GM23338 (cell line): ENCODE data around the gene EZR. TPM values are rescaled to one million over a fixed set of nuclear protein-coding genes. Genes with fewer than 3 reads are reported as not detected.

Experiments used
- ATAC-seq: fragments of 200-7000 bp; cut with Tn5 transposase; 3 replicates; pipeline ENCODE4 v1.9.1; 2020
- DNase-seq: peaks from one replicate; pipeline ENCODE4 v3.0.0-alpha.2; 2015; ENCODE audit warnings: low spot score
- H2AFZ ChIP-seq: fragments of 200-600 bp; sonication (generic); 2 replicates; pipeline ENCODE4 v1.8.0; 2016; ENCODE audit warnings: antibody characterized with exemption, mild to moderate bottlenecking, moderate library complexity
- H3F3A ChIP-seq: fragments of 200-600 bp; sonication (generic); replicated peaks from 2 replicates; pipeline ENCODE4 v1.8.0; 2017; ENCODE audit warnings: antibody characterized with exemption, mixed run types, low read depth
- H3K27ac ChIP-seq: fragments of 200-600 bp; sonication (generic); 2 replicates; pipeline ENCODE4 v1.6.1; 2016; ENCODE audit warnings: low read depth
- H3K27me3 ChIP-seq: fragments of 200-600 bp; sonication (generic); 2 replicates; pipeline ENCODE4 v1.8.0; 2016; ENCODE audit warnings: mild to moderate bottlenecking, mixed run types, moderate library complexity; ENCODE audit not compliant: insufficient read depth
- H3K36me3 ChIP-seq: fragments of 200-600 bp; sonication (generic); 2 replicates; pipeline ENCODE4 v1.8.0; 2016; ENCODE audit warnings: mild to moderate bottlenecking; ENCODE audit not compliant: insufficient read depth
- H3K4me1 ChIP-seq: fragments of 200-600 bp; sonication (generic); 2 replicates; pipeline ENCODE4 v1.8.0; 2016; ENCODE audit warnings: mild to moderate bottlenecking, moderate library complexity; ENCODE audit not compliant: insufficient read depth
- H3K4me2 ChIP-seq: fragments of 200-600 bp; sonication (generic); 2 replicates; pipeline ENCODE4 v1.7.1; 2017; ENCODE audit warnings: mixed run types
- H3K4me3 ChIP-seq: fragments of 200-600 bp; sonication (generic); 2 replicates; pipeline ENCODE4 v1.6.1; 2016; ENCODE audit warnings: mixed run types
- H3K79me2 ChIP-seq: fragments of 200-600 bp; sonication (generic); replicated peaks from 2 replicates; pipeline ENCODE4 v1.8.0; 2017; ENCODE audit warnings: mild to moderate bottlenecking; ENCODE audit not compliant: insufficient read depth
- H3K9me2 ChIP-seq: fragments of 200-600 bp; sonication (generic); 2 replicates; pipeline ENCODE4 v1.8.0; 2017; ENCODE audit not compliant: insufficient read depth
- H4K20me1 ChIP-seq: fragments of 200-600 bp; sonication (generic); replicated peaks from 2 replicates; pipeline ENCODE4 v1.8.0; 2017; ENCODE audit warnings: mild to moderate bottlenecking; ENCODE audit not compliant: insufficient read depth
- H3K27ac Mint-ChIP-seq: 2 replicates; pipeline ENCODE4 v1.8.0; 2020; ENCODE audit warnings: inconsistent platforms, mild to moderate bottlenecking, moderate library complexity, mixed read lengths
- H3K27me3 Mint-ChIP-seq: 3 replicates; pipeline ENCODE4 v1.8.0; 2022; ENCODE audit warnings: low read depth, mild to moderate bottlenecking, moderate library complexity, mixed read lengths, inconsistent platforms; ENCODE audit not compliant: insufficient read depth, poor library complexity
- H3K36me3 Mint-ChIP-seq: 3 replicates; pipeline ENCODE4 v1.8.0; 2021; ENCODE audit warnings: low read depth, mild to moderate bottlenecking, inconsistent platforms, moderate library complexity, mixed read lengths
- H3K4me1 Mint-ChIP-seq: 3 replicates; pipeline ENCODE4 v1.8.0; 2020; ENCODE audit warnings: mild to moderate bottlenecking, inconsistent platforms, mixed read lengths
- H3K4me3 Mint-ChIP-seq: 3 replicates; pipeline ENCODE4 v1.8.0; 2021; ENCODE audit warnings: moderate library complexity, mild to moderate bottlenecking, inconsistent platforms, mixed read lengths
- H3K9me3 Mint-ChIP-seq: 3 replicates; pipeline ENCODE4 v1.8.0; 2020; ENCODE audit warnings: moderate library complexity, mild to moderate bottlenecking, inconsistent platforms, mixed read lengths
- CREB1 ChIP-seq: fragments of 250-450 bp; sonication (Bioruptor Pico); IDR thresholded peaks from 2 replicates; pipeline ENCODE4 v1.5.0; 2020; ENCODE audit warnings: low read depth, mild to moderate bottlenecking, moderate library complexity
- EZH2 ChIP-seq: fragments of 200-600 bp; sonication (generic); IDR thresholded peaks from one replicate; pipeline ENCODE4 v1.8.0; 2017; ENCODE audit warnings: antibody characterized with exemption, mild to moderate bottlenecking, low read depth; ENCODE audit not compliant: unreplicated experiment
- EZH2phosphoT487 ChIP-seq: fragments of 200-600 bp; sonication (generic); IDR thresholded peaks from one replicate; pipeline ENCODE4 v1.8.1; 2018; ENCODE audit warnings: antibody characterized with exemption; ENCODE audit not compliant: unreplicated experiment
- JUNB ChIP-seq: IDR thresholded peaks from one replicate; pipeline ENCODE4 v1.6.1; 2016; ENCODE audit warnings: antibody characterized with exemption; ENCODE audit not compliant: unreplicated experiment
- NANOG ChIP-seq: IDR thresholded peaks from 2 replicates; pipeline ENCODE4 v1.6.1; 2016; ENCODE audit warnings: antibody characterized with exemption, borderline replicate concordance
- POLR2AphosphoS5 ChIP-seq: IDR thresholded peaks from 2 replicates; pipeline ENCODE4 v1.6.1; 2016; ENCODE audit warnings: antibody characterized with exemption, low read depth
- STAT1 ChIP-seq: IDR thresholded peaks from one replicate; pipeline ENCODE4 v1.6.1; 2016; ENCODE audit warnings: antibody characterized with exemption; ENCODE audit not compliant: unreplicated experiment
- ZNF114 ChIP-seq: fragments of 250-450 bp; sonication (Bioruptor Pico); IDR thresholded peaks from 2 replicates; pipeline ENCODE4 v1.5.0; 2020; ENCODE audit warnings: mild to moderate bottlenecking, moderate library complexity
- ZNF331 ChIP-seq: fragments of 250-450 bp; sonication (Bioruptor Pico); IDR thresholded peaks from 2 replicates; pipeline ENCODE4 v1.5.0; 2020; ENCODE audit warnings: low read depth, mild to moderate bottlenecking, moderate library complexity
- polyA plus RNA-seq: library from polyadenylated mRNA; unstranded; fragments of >200 nt; fragmentation: Nextera tagmentation; extraction: Ambion mirVana; gene quantifications from 2 replicates; pipeline ENCODE4 v1.2.1, GENCODE V29; 2016
- total RNA-seq: library from RNA; depleted of rRNA; stranded (reverse); fragments of >200 nt; shearing (Covaris generic); gene quantifications from 2 replicates; pipeline ENCODE4 v1.2.3, GENCODE V29; 2014
- TF ChIP-seq, protein P1 (sequence below): IDR thresholded peaks from one replicate; pipeline ENCODE4 v1.6.1; 2018; ENCODE audit warnings: antibody characterized with exemption; ENCODE audit not compliant: unreplicated experiment
- TF ChIP-seq, protein P2 (sequence below), 2 experiments: fragments of 200-600 bp in 1 of 2; sonication (generic) in 1 of 2; conservative IDR thresholded peaks; 2 replicates each; pipeline versions ENCODE4 v1.5.1 to v1.6.1; 2016 to 2017; ENCODE audit warnings: antibody characterized with exemption in 2 of 2, low read depth in 2 of 2, mild to moderate bottlenecking in 2 of 2, moderate library complexity in 1 of 2
- TF ChIP-seq, protein P3 (sequence below): IDR thresholded peaks from 2 replicates; pipeline ENCODE4 v1.6.1; 2016; ENCODE audit warnings: antibody characterized with exemption
- TF ChIP-seq, protein P4 (sequence below): fragments of 250-450 bp; sonication (Bioruptor Pico); IDR thresholded peaks from 2 replicates; pipeline ENCODE4 v1.5.0; 2020; ENCODE audit warnings: mild to moderate bottlenecking, moderate library complexity

EZR gene
- total and polyA plus RNA-seq, 2 experiments from 2014 or later: 199 to 208 TPM

DNA sequence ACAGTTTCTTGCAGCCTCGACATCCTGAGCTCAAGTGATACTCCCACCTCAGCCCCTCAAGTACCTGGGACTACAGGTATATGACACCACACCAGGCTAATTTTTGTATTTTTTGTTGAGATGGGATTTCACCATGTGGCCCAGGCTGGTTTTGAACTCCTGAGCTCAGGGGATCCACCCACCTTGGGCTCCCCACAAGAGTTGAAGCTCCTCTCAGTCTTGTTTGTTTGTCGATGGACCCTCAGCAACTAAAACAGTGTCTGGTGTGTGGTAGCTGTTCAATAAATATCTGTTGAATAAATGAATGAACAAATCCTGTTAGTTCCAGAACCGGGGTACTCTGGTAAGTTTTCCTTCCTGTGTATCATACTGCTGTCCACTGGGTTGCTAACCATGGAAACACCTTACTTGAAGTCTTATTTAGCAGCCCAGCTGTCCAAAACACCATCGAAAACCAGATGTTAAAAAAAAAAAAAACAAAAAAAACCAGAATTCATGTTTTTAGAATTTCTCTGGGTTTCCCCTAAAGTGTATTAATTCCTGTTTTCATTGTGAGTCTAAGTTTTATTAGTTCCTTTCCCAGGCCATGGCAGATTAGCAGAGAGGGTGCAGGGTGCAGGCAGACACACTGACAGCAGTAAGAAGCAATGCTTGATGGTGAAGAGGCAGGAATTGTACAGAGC lies 7.8 kb upstream of the EZR start:
- H3K9me2 ChIP-seq: no peaks in the 10 kb centered on the region
- Mint-ChIP-seq H3K27ac (no peak overlapping the region), H3K9me3 (no peaks in the 10 kb centered on the region)

More for the DNA sequence above, 7.8 kb upstream of the EZR start:
- H3K4me1 ChIP-seq: peaks cover 13% of the 10 kb centered on the region; the same call in 1 of the 2 replicates
- H3K27ac ChIP-seq: no peak overlapping the region
- H3K36me3 ChIP-seq: no peaks in the 10 kb centered on the region
- H3K4me3 Mint-ChIP-seq: no peak overlapping the region
- ATAC-seq (no peak), DNase-seq (no peak)
- no peaks in the 10 kb centered on the region for H3F3A ChIP-seq
- peaks cover 14% of the 10 kb centered on the region for H3K4me1 Mint-ChIP-seq
- H3K79me2 ChIP-seq: no peaks in the 10 kb centered on the region
- H3K27me3 ChIP-seq: no peaks in the 10 kb centered on the region
- no peak overlapping the region for H2AFZ ChIP-seq
- H3K4me2 ChIP-seq: no peak overlapping the region
- no peaks in the 10 kb centered on the region for H4K20me1 ChIP-seq
- peaks cover 6% of the 10 kb centered on the region for H3K27me3 Mint-ChIP-seq
- H3K36me3 Mint-ChIP-seq: no peaks in the 10 kb centered on the region
- TF ChIP-seq ZNF331 (CRISPR knock-in tag) (no peak), JUNB (no peak), EZH2 (no peak), CREB1 (CRISPR knock-in tag) (no peak), ZNF114 (CRISPR knock-in tag) (no peak), POLR2AphosphoS5 (no peak), STAT1 (no peak), EZH2phosphoT487 (no peak), NANOG (no peak)
- TF ChIP-seq, protein P1, sequence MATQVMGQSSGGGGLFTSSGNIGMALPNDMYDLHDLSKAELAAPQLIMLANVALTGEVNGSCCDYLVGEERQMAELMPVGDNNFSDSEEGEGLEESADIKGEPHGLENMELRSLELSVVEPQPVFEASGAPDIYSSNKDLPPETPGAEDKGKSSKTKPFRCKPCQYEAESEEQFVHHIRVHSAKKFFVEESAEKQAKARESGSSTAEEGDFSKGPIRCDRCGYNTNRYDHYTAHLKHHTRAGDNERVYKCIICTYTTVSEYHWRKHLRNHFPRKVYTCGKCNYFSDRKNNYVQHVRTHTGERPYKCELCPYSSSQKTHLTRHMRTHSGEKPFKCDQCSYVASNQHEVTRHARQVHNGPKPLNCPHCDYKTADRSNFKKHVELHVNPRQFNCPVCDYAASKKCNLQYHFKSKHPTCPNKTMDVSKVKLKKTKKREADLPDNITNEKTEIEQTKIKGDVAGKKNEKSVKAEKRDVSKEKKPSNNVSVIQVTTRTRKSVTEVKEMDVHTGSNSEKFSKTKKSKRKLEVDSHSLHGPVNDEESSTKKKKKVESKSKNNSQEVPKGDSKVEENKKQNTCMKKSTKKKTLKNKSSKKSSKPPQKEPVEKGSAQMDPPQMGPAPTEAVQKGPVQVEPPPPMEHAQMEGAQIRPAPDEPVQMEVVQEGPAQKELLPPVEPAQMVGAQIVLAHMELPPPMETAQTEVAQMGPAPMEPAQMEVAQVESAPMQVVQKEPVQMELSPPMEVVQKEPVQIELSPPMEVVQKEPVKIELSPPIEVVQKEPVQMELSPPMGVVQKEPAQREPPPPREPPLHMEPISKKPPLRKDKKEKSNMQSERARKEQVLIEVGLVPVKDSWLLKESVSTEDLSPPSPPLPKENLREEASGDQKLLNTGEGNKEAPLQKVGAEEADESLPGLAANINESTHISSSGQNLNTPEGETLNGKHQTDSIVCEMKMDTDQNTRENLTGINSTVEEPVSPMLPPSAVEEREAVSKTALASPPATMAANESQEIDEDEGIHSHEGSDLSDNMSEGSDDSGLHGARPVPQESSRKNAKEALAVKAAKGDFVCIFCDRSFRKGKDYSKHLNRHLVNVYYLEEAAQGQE: no peak
- TF ChIP-seq, protein P2, sequence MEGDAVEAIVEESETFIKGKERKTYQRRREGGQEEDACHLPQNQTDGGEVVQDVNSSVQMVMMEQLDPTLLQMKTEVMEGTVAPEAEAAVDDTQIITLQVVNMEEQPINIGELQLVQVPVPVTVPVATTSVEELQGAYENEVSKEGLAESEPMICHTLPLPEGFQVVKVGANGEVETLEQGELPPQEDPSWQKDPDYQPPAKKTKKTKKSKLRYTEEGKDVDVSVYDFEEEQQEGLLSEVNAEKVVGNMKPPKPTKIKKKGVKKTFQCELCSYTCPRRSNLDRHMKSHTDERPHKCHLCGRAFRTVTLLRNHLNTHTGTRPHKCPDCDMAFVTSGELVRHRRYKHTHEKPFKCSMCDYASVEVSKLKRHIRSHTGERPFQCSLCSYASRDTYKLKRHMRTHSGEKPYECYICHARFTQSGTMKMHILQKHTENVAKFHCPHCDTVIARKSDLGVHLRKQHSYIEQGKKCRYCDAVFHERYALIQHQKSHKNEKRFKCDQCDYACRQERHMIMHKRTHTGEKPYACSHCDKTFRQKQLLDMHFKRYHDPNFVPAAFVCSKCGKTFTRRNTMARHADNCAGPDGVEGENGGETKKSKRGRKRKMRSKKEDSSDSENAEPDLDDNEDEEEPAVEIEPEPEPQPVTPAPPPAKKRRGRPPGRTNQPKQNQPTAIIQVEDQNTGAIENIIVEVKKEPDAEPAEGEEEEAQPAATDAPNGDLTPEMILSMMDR (conservative IDR thresholded peaks at IDR 0.05; ENCODE audit: low read depth in 2 of 2): no peak
- TF ChIP-seq, protein P3, sequence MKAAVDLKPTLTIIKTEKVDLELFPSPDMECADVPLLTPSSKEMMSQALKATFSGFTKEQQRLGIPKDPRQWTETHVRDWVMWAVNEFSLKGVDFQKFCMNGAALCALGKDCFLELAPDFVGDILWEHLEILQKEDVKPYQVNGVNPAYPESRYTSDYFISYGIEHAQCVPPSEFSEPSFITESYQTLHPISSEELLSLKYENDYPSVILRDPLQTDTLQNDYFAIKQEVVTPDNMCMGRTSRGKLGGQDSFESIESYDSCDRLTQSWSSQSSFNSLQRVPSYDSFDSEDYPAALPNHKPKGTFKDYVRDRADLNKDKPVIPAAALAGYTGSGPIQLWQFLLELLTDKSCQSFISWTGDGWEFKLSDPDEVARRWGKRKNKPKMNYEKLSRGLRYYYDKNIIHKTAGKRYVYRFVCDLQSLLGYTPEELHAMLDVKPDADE: no peak
- TF ChIP-seq, protein P4, sequence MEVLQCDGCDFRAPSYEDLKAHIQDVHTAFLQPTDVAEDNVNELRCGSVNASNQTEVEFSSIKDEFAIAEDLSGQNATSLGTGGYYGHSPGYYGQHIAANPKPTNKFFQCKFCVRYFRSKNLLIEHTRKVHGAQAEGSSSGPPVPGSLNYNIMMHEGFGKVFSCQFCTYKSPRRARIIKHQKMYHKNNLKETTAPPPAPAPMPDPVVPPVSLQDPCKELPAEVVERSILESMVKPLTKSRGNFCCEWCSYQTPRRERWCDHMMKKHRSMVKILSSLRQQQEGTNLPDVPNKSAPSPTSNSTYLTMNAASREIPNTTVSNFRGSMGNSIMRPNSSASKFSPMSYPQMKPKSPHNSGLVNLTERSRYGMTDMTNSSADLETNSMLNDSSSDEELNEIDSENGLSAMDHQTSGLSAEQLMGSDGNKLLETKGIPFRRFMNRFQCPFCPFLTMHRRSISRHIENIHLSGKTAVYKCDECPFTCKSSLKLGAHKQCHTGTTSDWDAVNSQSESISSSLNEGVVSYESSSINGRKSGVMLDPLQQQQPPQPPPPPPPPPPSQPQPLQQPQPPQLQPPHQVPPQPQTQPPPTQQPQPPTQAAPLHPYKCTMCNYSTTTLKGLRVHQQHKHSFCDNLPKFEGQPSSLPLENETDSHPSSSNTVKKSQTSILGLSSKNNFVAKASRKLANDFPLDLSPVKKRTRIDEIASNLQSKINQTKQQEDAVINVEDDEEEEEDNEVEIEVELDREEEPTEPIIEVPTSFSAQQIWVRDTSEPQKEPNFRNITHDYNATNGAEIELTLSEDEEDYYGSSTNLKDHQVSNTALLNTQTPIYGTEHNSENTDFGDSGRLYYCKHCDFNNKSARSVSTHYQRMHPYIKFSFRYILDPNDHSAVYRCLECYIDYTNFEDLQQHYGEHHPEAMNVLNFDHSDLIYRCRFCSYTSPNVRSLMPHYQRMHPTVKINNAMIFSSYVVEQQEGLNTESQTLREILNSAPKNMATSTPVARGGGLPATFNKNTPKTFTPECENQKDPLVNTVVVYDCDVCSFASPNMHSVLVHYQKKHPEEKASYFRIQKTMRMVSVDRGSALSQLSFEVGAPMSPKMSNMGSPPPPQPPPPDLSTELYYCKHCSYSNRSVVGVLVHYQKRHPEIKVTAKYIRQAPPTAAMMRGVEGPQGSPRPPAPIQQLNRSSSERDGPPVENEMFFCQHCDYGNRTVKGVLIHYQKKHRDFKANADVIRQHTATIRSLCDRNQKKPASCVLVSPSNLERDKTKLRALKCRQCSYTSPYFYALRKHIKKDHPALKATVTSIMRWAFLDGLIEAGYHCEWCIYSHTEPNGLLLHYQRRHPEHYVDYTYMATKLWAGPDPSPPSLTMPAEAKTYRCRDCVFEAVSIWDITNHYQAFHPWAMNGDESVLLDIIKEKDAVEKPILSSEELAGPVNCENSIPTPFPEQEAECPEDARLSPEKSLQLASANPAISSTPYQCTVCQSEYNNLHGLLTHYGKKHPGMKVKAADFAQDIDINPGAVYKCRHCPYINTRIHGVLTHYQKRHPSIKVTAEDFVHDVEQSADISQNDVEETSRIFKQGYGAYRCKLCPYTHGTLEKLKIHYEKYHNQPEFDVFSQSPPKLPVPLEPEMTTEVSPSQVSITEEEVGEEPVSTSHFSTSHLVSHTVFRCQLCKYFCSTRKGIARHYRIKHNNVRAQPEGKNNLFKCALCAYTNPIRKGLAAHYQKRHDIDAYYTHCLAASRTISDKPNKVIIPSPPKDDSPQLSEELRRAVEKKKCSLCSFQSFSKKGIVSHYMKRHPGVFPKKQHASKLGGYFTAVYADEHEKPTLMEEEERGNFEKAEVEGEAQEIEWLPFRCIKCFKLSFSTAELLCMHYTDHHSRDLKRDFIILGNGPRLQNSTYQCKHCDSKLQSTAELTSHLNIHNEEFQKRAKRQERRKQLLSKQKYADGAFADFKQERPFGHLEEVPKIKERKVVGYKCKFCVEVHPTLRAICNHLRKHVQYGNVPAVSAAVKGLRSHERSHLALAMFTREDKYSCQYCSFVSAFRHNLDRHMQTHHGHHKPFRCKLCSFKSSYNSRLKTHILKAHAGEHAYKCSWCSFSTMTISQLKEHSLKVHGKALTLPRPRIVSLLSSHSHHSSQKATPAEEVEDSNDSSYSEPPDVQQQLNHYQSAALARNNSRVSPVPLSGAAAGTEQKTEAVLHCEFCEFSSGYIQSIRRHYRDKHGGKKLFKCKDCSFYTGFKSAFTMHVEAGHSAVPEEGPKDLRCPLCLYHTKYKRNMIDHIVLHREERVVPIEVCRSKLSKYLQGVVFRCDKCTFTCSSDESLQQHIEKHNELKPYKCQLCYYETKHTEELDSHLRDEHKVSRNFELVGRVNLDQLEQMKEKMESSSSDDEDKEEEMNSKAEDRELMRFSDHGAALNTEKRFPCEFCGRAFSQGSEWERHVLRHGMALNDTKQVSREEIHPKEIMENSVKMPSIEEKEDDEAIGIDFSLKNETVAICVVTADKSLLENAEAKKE: no peak
- no peak overlapping the region for H3K4me3 ChIP-seq
